ENCODE results near the gene ZNF500. TPM values are rescaled to one million over a fixed set of nuclear protein-coding genes. Genes with fewer than 3 reads are reported as not detected.

The ZNF500 gene
- total and polyA plus RNA-seq, 2 experiments from 2014 or later = 5.8 to 15.3 TPM

GRCh38 chr16:4728676-4729075, 38.3 kb downstream of the ZNF500 start:
- peaks cover 26% of the 10 kb centered on the region; the same call in 1 of the 2 replicates for H3F3A ChIP-seq (replicated peaks; ENCODE audit: low read depth)
- Mint-ChIP-seq H3K9me3 (no peaks in the 10 kb centered on the region; the same call in 2 of the 3 replicates), H3K4me1 (peaks cover 3% of the 10 kb centered on the region; the same call in 2 of the 3 replicates), H3K4me3 (no peak overlapping the region), H3K27me3 (ENCODE audit: insufficient read depth, low read depth, poor library complexity) (peaks cover under 1% of the 10 kb centered on the region), H3K27ac (no peak overlapping the region), H3K36me3 (ENCODE audit: low read depth) (peaks cover 47% of the 10 kb centered on the region)
- DNase-seq (ENCODE audit: low spot score) (no peak), ATAC-seq (no peak)
- no peak overlapping the region for H3K4me3 ChIP-seq
- H3K4me1 ChIP-seq (ENCODE audit: insufficient read depth) = peaks cover 4% of the 10 kb centered on the region; the same call in 1 of the 2 replicates
- H3K27me3 ChIP-seq (ENCODE audit: insufficient read depth) = no peaks in the 10 kb centered on the region
- H3K27ac ChIP-seq (ENCODE audit: low read depth) = no peak overlapping the region
- no peak overlapping the region for H3K4me2 ChIP-seq
- H3K79me2 ChIP-seq (replicated peaks; ENCODE audit: insufficient read depth) = peaks cover 47% of the 10 kb centered on the region
- TF ChIP-seq ZNF462 (CRISPR knock-in tag; IDR thresholded peaks at IDR 0.05) = no peak
- no peak for TF ChIP-seq EZH2phosphoT487 (IDR thresholded peaks at IDR 0.05; ENCODE audit: unreplicated experiment)
- no peak for TF ChIP-seq ZNF331 (CRISPR knock-in tag; IDR thresholded peaks at IDR 0.05; ENCODE audit: low read depth)
- TF ChIP-seq CTCF (conservative IDR thresholded peaks at IDR 0.05; ENCODE audit: low read depth in 2 of 2) = no peak
- no peak for TF ChIP-seq POLR2AphosphoS5 (IDR thresholded peaks at IDR 0.05; ENCODE audit: low read depth)
- no peak for TF ChIP-seq CREB1 (CRISPR knock-in tag; IDR thresholded peaks at IDR 0.05; ENCODE audit: low read depth)
- peaks cover 6% of the 10 kb centered on the region for H4K20me1 ChIP-seq (replicated peaks; ENCODE audit: insufficient read depth)
- H2AFZ ChIP-seq = no peak overlapping the region
- H3K36me3 ChIP-seq (ENCODE audit: insufficient read depth) = peaks cover 16% of the 10 kb centered on the region
- H3K9me2 ChIP-seq (ENCODE audit: insufficient read depth) = no peaks in the 10 kb centered on the region

Measured in GM23338 (cell line).